ENCODE results near the gene FOXI1.
"Not testable (repeated sequence)": the region's sequence is repeated elsewhere in the genome, so short reads cannot be mapped to it uniquely, and the experiment has no call there.

FOXI1 gene

DNA sequence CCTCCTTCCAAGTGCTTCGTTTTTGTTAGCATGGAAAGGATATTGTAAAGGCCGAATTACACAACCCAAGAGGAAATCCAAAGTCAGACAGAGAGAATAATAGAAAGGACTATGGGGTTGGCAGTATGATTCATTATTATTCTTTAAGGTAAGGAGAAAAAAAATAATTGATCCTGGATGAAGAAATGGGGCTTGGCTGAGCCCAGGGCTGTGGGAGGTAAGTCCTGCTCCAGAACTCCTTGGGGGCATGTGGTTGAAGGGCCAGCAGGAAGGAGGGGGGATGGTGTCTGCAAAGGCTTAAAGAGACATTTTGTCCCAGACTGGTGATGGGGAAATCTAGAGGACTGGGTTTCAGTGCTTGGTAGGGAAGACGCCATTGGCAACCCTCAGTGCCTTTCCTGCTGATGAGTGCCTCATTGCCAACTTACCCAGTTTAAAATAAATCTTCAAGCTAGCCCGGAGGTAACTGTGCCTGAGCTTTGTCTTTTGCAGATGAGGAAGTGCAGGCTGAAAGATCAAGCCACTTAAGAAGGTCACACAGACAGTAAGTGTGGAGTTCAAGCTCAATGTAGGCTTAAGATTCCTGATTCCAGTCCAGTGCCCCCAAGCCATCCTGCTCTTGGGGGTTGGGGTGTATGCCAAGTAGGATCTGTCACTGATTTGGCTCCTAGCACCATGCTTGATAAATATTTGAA is 30.2 kb downstream of the FOXI1 start:
- no peak overlapping the region for H3K9ac ChIP-seq (ENCODE audit: low read depth, low read length)
- H3K27ac ChIP-seq (ENCODE audit: low read length): no peak overlapping the region
- no peaks in the 10 kb centered on the region for H3K36me3 ChIP-seq (ENCODE audit: insufficient read depth, low read depth, low read length)
- H3K27me3 ChIP-seq (ENCODE audit: insufficient read depth, low read length): no peaks in the 10 kb centered on the region
- H3K9me3 ChIP-seq (ENCODE audit: insufficient read depth, low read depth, low read length): no peaks in the 10 kb centered on the region
- H3K4me3 ChIP-seq (ENCODE audit: low read length): no peak overlapping the region
- H3K4me1 ChIP-seq (ENCODE audit: insufficient read depth, low read length): no peaks in the 10 kb centered on the region

DNA sequence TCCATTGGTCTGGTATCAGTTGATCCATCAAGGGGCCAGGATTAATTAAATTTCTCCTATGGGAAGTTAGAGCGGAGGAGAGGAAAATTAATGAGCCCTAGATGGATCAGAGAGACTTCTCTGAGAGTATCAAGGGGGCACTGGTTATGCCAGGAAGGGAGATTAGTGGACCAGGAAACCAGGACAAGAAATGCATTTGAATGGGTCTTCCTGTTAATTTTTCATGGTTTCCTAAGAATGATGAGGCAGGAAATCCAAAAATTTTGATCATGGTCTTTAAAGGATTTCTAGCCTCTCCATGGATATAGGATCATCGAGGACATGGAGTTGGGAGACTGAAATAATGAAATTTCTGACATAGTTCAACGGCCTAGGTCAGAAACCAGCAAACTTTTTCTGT is 30.8 kb downstream of the FOXI1 start:
- Histone ChIP-seq H3K27me3 (ENCODE audit: insufficient read depth, low read length) (no peaks in the 10 kb centered on the region), H3K9me3 (ENCODE audit: insufficient read depth, low read depth, low read length) (no peaks in the 10 kb centered on the region), H3K36me3 (ENCODE audit: insufficient read depth, low read depth, low read length) (no peaks in the 10 kb centered on the region), H3K4me3 (ENCODE audit: low read length) (no peak overlapping the region), H3K9ac (ENCODE audit: low read depth, low read length) (no peak overlapping the region), H3K27ac (ENCODE audit: low read length) (no peak overlapping the region), H3K4me1 (ENCODE audit: insufficient read depth, low read length) (no peaks in the 10 kb centered on the region)

DNA sequence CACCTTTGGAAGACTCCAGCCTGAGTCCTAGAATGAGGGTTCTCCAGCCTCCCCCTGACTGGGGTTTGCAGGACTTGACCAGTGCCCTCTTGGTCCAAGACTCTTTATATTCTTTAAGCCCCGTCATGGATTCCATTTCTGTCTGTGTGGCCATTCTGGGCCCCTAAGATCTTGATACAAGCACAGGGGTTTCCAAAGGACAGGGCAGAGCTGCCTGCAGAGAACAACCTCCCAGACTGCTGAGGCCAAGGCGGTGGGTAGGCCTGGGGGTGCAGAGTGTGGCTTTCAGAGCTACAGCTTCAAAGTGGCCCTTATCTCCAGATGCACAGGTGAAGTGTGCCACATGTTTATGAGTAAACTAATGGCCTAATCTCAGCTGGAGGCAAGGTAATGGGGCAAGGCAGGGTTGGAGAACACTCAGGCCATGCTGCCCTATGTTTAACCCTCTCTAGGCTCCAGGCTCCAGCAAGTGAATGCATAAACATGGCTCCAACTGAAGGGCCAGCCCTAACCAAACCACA is 32.1 kb downstream of the FOXI1 start:
- no peak overlapping the region for H3K9ac ChIP-seq (ENCODE audit: low read depth, low read length)
- H3K4me1 ChIP-seq (ENCODE audit: insufficient read depth, low read length): no peaks in the 10 kb centered on the region
- H3K36me3 ChIP-seq (ENCODE audit: insufficient read depth, low read depth, low read length): no peaks in the 10 kb centered on the region
- no peak overlapping the region for H3K27ac ChIP-seq (ENCODE audit: low read length)
- H3K9me3 ChIP-seq (ENCODE audit: insufficient read depth, low read depth, low read length): no peaks in the 10 kb centered on the region
- no peaks in the 10 kb centered on the region for H3K27me3 ChIP-seq (ENCODE audit: insufficient read depth, low read length)
- H3K4me3 ChIP-seq (ENCODE audit: low read length): no peak overlapping the region

DNA sequence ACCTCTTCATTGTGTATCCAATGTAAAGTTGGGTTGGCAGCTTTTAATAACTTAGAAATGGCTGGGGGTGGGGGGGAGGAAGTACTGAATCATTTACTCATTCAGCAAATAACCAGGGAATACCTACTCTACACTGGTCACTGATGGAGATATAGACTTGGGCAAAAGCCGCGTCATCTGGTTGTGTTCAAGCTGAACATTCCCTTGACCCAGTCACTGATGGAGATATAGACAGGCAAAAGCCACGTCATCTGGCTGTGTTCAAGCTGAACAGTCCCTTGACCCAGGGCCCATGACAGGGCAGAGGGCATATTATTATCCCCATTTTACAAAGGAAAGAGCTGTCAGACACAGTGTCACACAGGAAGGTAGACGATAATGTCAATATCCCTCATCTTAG is 32.6 kb downstream of the FOXI1 start:
- Histone ChIP-seq H3K27me3 (ENCODE audit: insufficient read depth, low read length) (no peaks in the 10 kb centered on the region), H3K4me1 (ENCODE audit: insufficient read depth, low read length) (no peaks in the 10 kb centered on the region), H3K36me3 (ENCODE audit: insufficient read depth, low read depth, low read length) (no peaks in the 10 kb centered on the region), H3K9me3 (ENCODE audit: insufficient read depth, low read depth, low read length) (no peaks in the 10 kb centered on the region), H3K4me3 (ENCODE audit: low read length) (no peak overlapping the region), H3K9ac (ENCODE audit: low read depth, low read length) (no peak overlapping the region), H3K27ac (ENCODE audit: low read length) (no peak overlapping the region)

DNA sequence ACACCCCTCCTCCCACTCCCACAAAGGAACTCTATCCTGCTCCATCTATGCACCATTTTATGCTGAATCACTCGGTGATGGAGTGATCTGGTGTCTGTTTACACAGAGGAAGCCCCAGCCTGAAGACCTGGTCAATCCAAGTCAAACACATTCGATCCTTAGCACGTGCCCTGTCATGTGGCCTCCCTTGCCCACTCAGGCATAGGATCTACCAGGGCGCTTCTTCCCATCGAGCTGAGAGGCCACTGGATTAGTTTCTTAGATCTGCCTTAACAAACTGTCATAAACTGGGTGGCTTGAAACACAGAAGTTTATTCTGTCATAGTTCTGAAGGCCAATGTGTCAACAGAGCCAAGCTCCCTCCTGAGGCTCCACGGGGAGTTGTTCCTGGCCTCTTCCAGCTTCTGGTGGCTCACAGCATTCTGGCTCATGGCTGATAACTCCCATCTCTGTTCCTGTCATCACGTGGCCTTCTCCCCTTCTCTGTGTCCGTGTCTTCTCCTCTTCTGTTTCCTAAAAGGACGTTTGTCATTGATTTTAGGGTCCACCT is 34.2 kb downstream of the FOXI1 start:
- no peak overlapping the region for H3K4me3 ChIP-seq (ENCODE audit: low read length)

DNA sequence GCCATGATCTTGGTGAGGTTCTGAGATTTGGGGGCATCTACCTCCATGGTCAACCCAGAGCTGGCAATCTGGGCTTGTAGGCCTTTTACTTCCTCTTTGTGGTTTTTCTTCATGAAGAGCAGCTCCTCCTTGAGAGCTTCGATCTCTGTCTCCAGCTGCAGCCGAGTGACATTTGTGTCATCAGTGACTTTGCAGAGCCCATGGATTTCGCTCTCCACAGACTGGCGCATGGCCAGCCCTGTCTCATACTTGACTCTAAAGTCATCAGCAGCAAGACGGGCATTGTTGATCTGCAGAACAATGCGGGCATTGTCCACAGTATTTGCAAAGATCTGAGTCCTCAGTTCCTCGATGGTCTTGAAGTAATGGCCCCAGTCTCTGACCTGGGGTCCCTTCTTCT is 35.5 kb downstream of the FOXI1 start:
- not testable (repeated sequence) for H3K4me3 ChIP-seq (ENCODE audit: low read length); H3K9ac ChIP-seq (ENCODE audit: low read depth, low read length); H3K36me3 ChIP-seq (ENCODE audit: insufficient read depth, low read depth, low read length); H3K27ac ChIP-seq (ENCODE audit: low read length); H3K4me1 ChIP-seq (ENCODE audit: insufficient read depth, low read length); H3K27me3 ChIP-seq (ENCODE audit: insufficient read depth, low read length); H3K9me3 ChIP-seq (ENCODE audit: insufficient read depth, low read depth, low read length)

More for the DNA sequence above, 34.2 kb downstream of the FOXI1 start:
- H3K27ac ChIP-seq (ENCODE audit: low read length): no peak overlapping the region
- no peaks in the 10 kb centered on the region for H3K9me3 ChIP-seq (ENCODE audit: insufficient read depth, low read depth, low read length)
- H3K36me3 ChIP-seq (ENCODE audit: insufficient read depth, low read depth, low read length): no peaks in the 10 kb centered on the region
- no peak overlapping the region for H3K9ac ChIP-seq (ENCODE audit: low read depth, low read length)
- H3K27me3 ChIP-seq (ENCODE audit: insufficient read depth, low read length): no peaks in the 10 kb centered on the region
- H3K4me1 ChIP-seq (ENCODE audit: insufficient read depth, low read length): no peaks in the 10 kb centered on the region

DNA sequence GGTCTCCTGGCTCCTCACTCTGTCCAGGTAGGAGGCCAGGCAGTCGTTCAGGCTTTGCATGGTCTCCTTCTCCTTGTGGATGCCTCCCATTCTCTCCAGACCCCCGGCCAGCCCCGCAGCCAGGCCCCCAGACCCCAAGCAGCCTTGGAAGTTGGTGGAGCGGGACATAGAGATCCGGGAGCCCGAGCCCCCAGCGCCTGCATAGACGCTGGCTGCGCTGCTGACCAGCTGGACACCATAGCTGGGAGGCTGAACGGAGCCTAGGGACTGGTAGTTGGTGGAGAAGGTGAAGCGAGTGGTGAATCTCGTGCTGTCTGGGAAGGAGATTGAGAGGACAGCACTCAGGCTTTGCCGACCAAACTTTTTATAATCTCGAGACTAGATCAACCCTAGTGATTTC is 35.9 kb downstream of the FOXI1 start:
- H3K9ac ChIP-seq (ENCODE audit: low read depth, low read length): no peak overlapping the region
- H3K4me1 ChIP-seq (ENCODE audit: insufficient read depth, low read length): no peaks in the 10 kb centered on the region
- no peak overlapping the region for H3K4me3 ChIP-seq (ENCODE audit: low read length)
- no peak overlapping the region for H3K27ac ChIP-seq (ENCODE audit: low read length)
- H3K27me3 ChIP-seq (ENCODE audit: insufficient read depth, low read length): no peaks in the 10 kb centered on the region
- H3K9me3 ChIP-seq (ENCODE audit: insufficient read depth, low read depth, low read length): no peaks in the 10 kb centered on the region
- no peaks in the 10 kb centered on the region for H3K36me3 ChIP-seq (ENCODE audit: insufficient read depth, low read depth, low read length)

DNA sequence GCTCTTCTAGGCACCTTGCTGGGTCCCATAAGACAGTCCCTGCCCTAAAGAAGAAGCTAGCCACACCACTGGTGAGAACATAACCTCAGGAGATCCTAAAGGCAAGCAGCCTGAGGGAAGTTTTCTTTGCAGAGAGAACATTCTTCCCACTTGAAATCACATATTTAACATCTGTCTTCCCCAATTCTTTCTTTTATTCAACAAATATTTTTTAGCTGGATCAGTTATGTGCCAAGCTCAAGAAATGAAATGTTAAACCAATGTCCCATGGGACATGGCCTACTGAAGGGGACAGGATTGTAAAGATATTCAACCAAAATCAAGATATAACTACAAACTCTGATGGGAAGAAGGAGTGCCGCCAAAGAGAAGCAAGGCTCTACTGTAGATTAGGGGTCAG is 36.5 kb downstream of the FOXI1 start:
- no peaks in the 10 kb centered on the region for H3K4me1 ChIP-seq (ENCODE audit: insufficient read depth, low read length)
- H3K27ac ChIP-seq (ENCODE audit: low read length): no peak overlapping the region
- no peak overlapping the region for H3K9ac ChIP-seq (ENCODE audit: low read depth, low read length)
- no peaks in the 10 kb centered on the region for H3K27me3 ChIP-seq (ENCODE audit: insufficient read depth, low read length)
- no peak overlapping the region for H3K4me3 ChIP-seq (ENCODE audit: low read length)
- no peaks in the 10 kb centered on the region for H3K9me3 ChIP-seq (ENCODE audit: insufficient read depth, low read depth, low read length)
- H3K36me3 ChIP-seq (ENCODE audit: insufficient read depth, low read depth, low read length): no peaks in the 10 kb centered on the region

DNA sequence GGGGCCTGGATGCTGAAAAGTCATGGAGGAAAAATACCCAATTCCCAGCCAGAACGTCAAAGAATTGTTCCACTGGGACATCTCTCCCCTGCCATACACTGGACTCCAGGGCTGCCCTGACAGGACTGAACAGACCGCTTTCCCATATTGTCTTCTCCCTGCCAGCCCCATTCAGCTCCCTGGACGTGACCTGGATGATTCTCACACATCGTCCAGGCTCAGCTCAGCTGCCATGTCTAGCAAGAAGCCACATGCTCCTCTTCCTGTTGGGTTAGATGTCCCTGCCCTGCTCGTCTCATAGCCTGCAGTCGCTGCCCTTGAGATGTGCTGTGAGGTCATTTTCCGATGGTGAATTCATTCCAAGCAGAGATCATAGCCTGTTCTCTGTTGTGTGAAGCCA is 37.4 kb downstream of the FOXI1 start:
- Histone ChIP-seq H3K36me3 (ENCODE audit: insufficient read depth, low read depth, low read length) (no peaks in the 10 kb centered on the region), H3K4me1 (ENCODE audit: insufficient read depth, low read length) (no peaks in the 10 kb centered on the region), H3K27me3 (ENCODE audit: insufficient read depth, low read length) (no peaks in the 10 kb centered on the region), H3K27ac (ENCODE audit: low read length) (no peak overlapping the region), H3K9me3 (ENCODE audit: insufficient read depth, low read depth, low read length) (no peaks in the 10 kb centered on the region), H3K9ac (ENCODE audit: low read depth, low read length) (no peak overlapping the region), H3K4me3 (ENCODE audit: low read length) (no peak overlapping the region)

DNA sequence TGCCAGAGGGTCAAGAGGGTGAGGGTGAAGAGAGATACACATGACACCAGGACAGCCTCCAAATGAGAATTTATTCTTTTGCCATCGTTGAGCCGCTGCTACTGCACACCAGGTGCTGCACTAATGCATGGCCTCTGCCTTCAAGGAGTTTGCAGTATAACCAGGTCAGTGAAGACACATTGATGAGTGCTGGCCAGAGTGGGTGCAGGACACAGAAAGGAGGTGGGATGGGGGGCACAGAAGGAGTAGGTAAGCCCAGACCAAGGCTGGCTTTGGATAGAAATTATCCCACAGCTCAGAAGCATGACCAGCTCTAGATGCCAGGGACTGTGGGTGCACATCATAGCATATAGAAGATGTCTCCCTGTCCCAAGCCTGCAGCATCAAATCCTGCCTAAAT is 38.0 kb downstream of the FOXI1 start:
- no peaks in the 10 kb centered on the region for H3K27me3 ChIP-seq (ENCODE audit: insufficient read depth, low read length)
- H3K36me3 ChIP-seq (ENCODE audit: insufficient read depth, low read depth, low read length): no peaks in the 10 kb centered on the region
- H3K27ac ChIP-seq (ENCODE audit: low read length): no peak overlapping the region
- no peak overlapping the region for H3K9ac ChIP-seq (ENCODE audit: low read depth, low read length)
- no peaks in the 10 kb centered on the region for H3K4me1 ChIP-seq (ENCODE audit: insufficient read depth, low read length)
- H3K4me3 ChIP-seq (ENCODE audit: low read length): no peak overlapping the region
- no peaks in the 10 kb centered on the region for H3K9me3 ChIP-seq (ENCODE audit: insufficient read depth, low read depth, low read length)

DNA sequence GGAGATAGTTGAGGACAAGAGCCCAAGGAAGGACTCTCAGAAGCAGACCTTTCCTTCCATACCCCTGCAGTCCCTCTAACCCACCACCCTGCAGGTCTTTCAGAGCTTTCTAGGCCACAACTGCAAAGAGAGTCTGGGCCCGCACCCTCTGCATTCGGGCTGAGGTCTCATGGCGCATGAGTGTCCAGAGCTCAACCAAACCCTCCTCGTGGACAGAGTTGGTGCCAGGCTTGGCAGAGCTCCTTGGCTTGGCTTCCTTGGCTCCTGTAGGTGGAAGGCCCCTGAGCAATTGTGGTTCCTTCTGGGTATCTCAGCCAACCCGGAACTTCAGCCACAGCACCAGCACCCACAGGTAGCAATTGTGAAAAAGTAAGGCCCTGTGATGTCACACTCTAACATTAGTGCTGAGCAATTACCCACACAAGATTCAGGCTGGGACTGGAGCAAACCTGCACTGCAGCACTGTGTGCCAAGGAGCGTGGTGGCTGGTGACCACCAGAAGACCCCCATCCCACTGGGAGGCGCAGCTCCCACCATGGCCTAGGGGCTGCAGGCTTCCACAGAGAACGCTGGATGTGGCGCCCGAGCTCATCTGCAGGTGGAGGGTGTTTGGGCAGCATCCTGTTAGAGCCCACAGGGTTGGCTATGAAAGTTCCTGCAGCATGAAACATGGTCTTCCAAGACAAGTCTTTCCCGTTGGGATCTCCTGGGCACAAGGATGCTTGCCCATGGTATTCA is 38.8 kb downstream of the FOXI1 start:
- no peaks in the 10 kb centered on the region for H3K27me3 ChIP-seq (ENCODE audit: insufficient read depth, low read length)
- no peak overlapping the region for H3K4me3 ChIP-seq (ENCODE audit: low read length)
- no peak overlapping the region for H3K27ac ChIP-seq (ENCODE audit: low read length)
- H3K4me1 ChIP-seq (ENCODE audit: insufficient read depth, low read length): no peaks in the 10 kb centered on the region
- no peaks in the 10 kb centered on the region for H3K36me3 ChIP-seq (ENCODE audit: insufficient read depth, low read depth, low read length)
- H3K9ac ChIP-seq (ENCODE audit: low read depth, low read length): no peak overlapping the region
- H3K9me3 ChIP-seq (ENCODE audit: insufficient read depth, low read depth, low read length): no peaks in the 10 kb centered on the region

DNA sequence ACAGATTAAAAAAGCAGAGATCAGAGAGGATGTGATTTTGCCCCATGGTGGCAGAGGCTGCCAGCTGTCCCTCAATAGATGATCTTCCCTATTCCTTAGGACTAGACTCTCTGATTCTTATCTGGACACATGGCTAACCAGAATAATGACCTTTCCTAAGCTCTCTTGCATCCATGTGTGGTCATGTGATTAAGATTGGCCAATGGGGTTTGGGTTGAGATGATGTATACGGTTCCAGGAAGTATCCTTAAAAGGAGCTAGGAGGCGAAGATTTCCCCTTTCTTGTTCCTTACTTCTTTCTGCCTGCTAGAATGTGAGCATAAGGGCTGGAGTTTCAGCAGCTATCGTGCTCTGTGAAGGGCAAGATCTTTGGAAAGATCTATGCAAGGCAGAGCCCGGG is 39.8 kb downstream of the FOXI1 start:
- H3K27me3 ChIP-seq (ENCODE audit: insufficient read depth, low read length): no peaks in the 10 kb centered on the region
- H3K4me1 ChIP-seq (ENCODE audit: insufficient read depth, low read length): no peaks in the 10 kb centered on the region
- H3K9me3 ChIP-seq (ENCODE audit: insufficient read depth, low read depth, low read length): no peaks in the 10 kb centered on the region
- H3K4me3 ChIP-seq (ENCODE audit: low read length): no peak overlapping the region
- H3K36me3 ChIP-seq (ENCODE audit: insufficient read depth, low read depth, low read length): no peaks in the 10 kb centered on the region
- no peak overlapping the region for H3K27ac ChIP-seq (ENCODE audit: low read length)
- H3K9ac ChIP-seq (ENCODE audit: low read depth, low read length): no peak overlapping the region
